ENCODE measurements around the gene SLAMF8. TPM values are rescaled to one million over a fixed set of nuclear protein-coding genes. Genes with fewer than 3 reads are reported as not detected.

Gene SLAMF8
- total RNA-seq: 1 to 10 TPM; 1.7 to 4.5 (median 2.3) TPM
- 0.52 TPM for polyA plus RNA-seq
- long read RNA-seq, donor 1, partial matches to known transcripts: 2 of 4 reads
- long read RNA-seq, donor 1, other reads (novel, unspliced or antisense): 0 of 4 reads
- long read RNA-seq, donor 2, partial matches to known transcripts: 0 of 1 reads
- long read RNA-seq, donor 2, other reads (novel, unspliced or antisense): 0 of 1 reads
- long read RNA-seq, donor 3, partial matches to known transcripts: 0 of 5 reads
- long read RNA-seq, donor 3, other reads (novel, unspliced or antisense): 5 of 5 reads
- long read RNA-seq, donor 4, partial matches to known transcripts: 0 of 1 reads
- long read RNA-seq, donor 4, other reads (novel, unspliced or antisense): 1 of 1 reads

DNA sequence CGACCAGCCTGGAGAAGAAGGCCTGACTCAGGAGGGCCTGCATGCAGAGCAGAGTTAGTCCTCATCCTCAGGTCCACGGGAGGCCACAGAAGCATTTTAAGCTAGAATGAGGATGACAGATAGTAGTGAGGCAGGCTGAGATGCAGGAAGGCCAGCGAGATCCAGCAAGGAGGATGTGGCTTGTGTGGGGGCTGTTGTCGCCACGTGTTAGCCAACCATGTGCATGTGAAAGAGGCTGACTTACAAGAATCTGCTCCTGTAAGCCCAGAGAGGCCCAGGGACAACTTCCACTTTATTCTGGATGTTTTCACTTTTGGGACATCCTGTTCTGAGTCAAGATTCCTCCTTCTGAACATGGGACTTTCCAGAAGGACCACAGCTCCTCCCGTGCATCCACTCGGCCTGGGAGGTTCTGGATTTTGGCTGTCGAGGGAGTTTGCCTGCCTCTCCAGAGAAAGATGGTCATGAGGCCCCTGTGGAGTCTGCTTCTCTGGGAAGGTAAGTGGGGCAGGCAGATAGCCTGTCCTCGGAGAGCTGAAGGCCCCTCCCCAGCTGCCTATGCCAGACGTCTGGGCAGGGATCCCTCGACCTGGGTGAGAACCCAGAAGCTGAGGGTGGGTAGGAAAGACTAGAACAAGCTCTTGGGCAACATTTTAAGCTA is at the start of gene SLAMF8:
Gene SLAMF8 (plus strand): TSS at position 433 of the 661 bp plus-strand sequence. CDS start 26 bp downstream, at position 459.
- intact Hi-C loops (cut with DNase I): no loop called here
- WGBS: 55% methylated on average over 11 of the region's 11 CpGs
- ATAC-seq (peak; percentile 22 to 35), DNase-seq (peak; percentile 27 to 71 (median 70))
- Histone ChIP-seq H3K4me3 (ENCODE audit: low read length) (no peak within 1 kb of the TSS), H3K27me3 (ENCODE audit: control insufficient read depth, insufficient read depth) (no peaks in the 10 kb centered on the region), H3K4me1 (ENCODE audit: control insufficient read depth, insufficient read depth, low read length) (no peaks in the 10 kb centered on the region), H3K27ac (ENCODE audit: low read length) (no peak within 1 kb of the TSS), H3K9me3 (ENCODE audit: control insufficient read depth, low read length) (no peaks in the 10 kb centered on the region)

DNA sequence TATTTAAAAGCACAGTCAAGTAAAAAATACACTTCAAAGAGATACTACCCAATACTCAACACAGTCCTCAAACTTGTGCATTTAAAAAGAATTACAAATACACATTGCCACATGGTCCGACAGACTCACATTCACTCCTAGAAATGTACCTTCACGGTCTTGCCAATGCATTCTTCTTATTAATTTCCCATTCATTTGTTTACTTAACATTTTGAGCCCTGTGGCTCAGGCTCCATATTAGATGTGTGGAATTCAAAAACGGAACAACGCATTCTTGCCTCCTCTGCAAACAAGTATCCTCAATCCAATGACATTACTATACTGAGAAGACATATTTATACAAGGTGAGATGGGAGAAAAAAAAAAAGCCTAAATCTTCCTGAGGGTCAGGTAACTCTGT is 48.4 kb upstream of the SLAMF8 start:
- Histone ChIP-seq H3K27me3 (ENCODE audit: control insufficient read depth, insufficient read depth) (no peaks in the 10 kb centered on the region), H3K4me1 (ENCODE audit: control insufficient read depth, insufficient read depth, low read length) (peaks cover 2% of the 10 kb centered on the region), H3K4me3 (ENCODE audit: low read length) (no peak overlapping the region), H3K27ac (ENCODE audit: low read length) (no peak overlapping the region), H3K9me3 (ENCODE audit: control insufficient read depth, low read length) (no peaks in the 10 kb centered on the region)
- ATAC-seq (no peak), DNase-seq (no peak)
- WGBS: 88% methylated on average over 4 of the region's 4 CpGs
- intact Hi-C loops (cut with DNase I): no loop called here

DNA sequence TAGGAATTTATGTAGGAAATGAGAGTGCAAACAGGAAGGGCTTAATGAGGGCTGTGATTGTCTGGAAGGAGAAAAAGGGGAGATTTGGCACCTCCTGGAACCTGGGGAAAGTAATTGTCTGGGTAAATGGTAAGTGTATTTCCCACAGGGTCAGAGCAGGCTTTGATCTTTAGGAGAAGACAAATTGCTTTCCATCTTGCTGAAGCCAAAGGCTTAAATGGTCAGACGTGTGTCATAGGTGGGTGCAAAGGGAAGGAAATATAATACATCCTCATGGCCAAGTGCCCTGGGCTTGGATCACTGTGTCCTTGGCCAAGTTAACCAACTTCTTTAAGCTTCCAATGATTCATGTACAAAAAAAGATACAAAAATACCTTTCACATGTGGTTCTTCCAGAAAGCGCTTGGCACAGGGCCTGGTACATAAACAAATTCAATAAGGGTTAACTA is 47.2 kb upstream of the SLAMF8 start:
- no peaks in the 10 kb centered on the region for H3K27me3 ChIP-seq (ENCODE audit: control insufficient read depth, insufficient read depth)
- DNase-seq (no peak), ATAC-seq (no peak)
- no peaks in the 10 kb centered on the region for H3K9me3 ChIP-seq (ENCODE audit: control insufficient read depth, low read length)
- peak overlapping the region; percentile 35 for H3K27ac ChIP-seq (ENCODE audit: low read length)
- intact Hi-C loops (cut with DNase I): no loop called here
- H3K4me1 ChIP-seq (ENCODE audit: control insufficient read depth, insufficient read depth, low read length): peaks cover 2% of the 10 kb centered on the region
- no peak overlapping the region for H3K4me3 ChIP-seq (ENCODE audit: low read length)
- WGBS: 73% methylated on average over 2 of the region's 2 CpGs

DNA sequence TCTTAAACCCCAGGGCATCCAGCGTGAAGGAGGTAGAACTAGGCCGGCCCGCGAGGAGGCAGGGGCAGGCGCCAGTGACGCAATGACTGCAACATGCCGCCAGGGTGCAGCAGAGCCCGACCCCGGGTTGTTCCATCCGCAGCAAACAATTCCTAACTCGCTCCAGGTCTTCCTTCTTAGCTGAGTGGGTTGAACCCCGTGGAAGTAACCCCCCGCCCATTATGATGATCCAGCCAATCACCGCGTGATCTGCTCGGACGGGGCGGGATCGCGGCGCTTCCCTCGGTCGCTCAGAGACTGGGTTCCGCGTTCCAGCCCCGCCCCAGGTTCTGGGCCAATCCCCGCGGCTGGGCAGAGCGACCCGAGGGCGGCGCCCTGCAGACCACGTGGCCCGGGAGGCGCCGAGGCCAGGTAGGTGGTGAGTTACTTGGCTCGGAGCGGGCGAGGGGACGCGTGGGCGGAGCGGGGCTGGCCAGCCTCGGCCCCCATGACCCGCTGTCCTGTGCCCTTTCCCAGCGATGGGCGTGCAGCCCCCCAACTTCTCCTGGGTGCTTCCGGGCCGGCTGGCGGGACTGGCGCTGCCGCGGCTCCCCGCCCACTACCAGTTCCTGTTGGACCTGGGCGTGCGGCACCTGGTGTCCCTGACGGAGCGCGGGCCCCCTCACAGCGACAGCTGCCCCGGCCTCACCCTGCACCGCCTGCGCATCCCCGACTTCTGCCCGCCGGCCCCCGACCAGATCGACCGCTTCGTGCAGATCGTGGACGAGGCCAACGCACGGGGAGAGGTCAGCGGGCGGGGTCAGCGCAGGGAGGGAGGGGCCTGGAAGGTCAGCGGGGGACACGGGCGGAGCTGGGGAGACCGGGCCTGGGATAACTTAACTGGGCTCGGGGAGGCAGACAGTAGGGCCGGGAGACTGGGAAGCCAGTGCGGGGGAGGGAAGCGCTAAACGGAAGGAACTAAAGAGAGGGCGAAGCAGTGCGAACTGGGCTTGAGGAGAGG is 45.8 kb upstream of the SLAMF8 start, which contains the start of gene DUSP23:
Gene DUSP23 (plus strand): TSS at position 380 of the 1,000 bp plus-strand sequence. CDS start 139 bp downstream, at position 519.
- peak within 1 kb of the TSS; percentile 71 for H3K27ac ChIP-seq (ENCODE audit: low read length)
- intact Hi-C loops (cut with DNase I): loop anchor here in 1 of 4 donors (5.0 kb wide), 1 partner anchor 111 kb away; no protein-coding TSS in a partner anchor
- peaks cover 2% of the 10 kb centered on the region for H3K4me1 ChIP-seq (ENCODE audit: control insufficient read depth, insufficient read depth, low read length)
- H3K27me3 ChIP-seq (ENCODE audit: control insufficient read depth, insufficient read depth): no peaks in the 10 kb centered on the region
- 1% methylated on average over 88 of the region's 88 CpGs for WGBS
- DNase-seq: peak; percentile 98 to 99 (median 99)
- H3K4me3 ChIP-seq (ENCODE audit: low read length): peak within 1 kb of the TSS; percentile 53
- ATAC-seq: peak; percentile 98 to 99
- H3K9me3 ChIP-seq (ENCODE audit: control insufficient read depth, low read length): no peaks in the 10 kb centered on the region

DNA sequence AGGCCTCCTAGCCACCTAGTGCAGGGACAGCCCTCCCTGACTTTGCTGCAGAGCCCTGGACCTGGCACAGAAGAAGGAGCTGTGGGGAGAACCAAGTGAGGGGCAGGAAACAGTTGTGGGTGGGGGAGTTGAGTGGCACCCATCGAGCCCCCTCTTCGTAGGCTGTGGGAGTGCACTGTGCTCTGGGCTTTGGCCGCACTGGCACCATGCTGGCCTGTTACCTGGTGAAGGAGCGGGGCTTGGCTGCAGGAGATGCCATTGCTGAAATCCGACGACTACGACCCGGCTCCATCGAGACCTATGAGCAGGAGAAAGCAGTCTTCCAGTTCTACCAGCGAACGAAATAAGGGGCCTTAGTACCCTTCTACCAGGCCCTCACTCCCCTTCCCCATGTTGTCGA is 44.7 kb upstream of the SLAMF8 start:
- H3K4me3 ChIP-seq (ENCODE audit: low read length): peak overlapping the region; percentile 53
- intact Hi-C loops (cut with DNase I): loop anchor here in 1 of 4 donors (5.0 kb wide), 1 partner anchor 110 kb away; no protein-coding TSS in a partner anchor

DNA sequence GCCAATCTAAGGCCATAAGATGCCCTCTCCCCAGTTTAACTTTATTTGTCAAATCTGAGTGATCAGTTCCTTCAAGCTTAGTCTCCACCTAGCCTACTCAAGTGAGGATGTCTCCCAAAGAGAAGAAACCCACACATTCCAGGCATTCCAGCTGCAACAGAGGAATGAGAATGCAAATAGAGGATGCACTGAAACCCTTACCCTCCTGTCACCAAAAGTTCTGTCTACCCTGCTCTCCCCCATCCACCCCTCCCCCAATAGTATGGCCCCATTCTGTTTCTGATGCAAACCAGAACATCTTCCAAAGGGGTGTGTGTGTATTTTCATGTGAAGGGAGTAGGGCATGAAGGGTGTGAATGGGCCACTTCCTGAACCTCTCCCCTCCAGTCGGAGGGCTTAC is 42.9 kb upstream of the SLAMF8 start:
- intact Hi-C loops (cut with DNase I): loop anchor here in 1 of 4 donors (5.0 kb wide), 1 partner anchor 109 kb away; no protein-coding TSS in a partner anchor
- no peaks in the 10 kb centered on the region for H3K27me3 ChIP-seq (ENCODE audit: control insufficient read depth, insufficient read depth)
- no peak overlapping the region for H3K27ac ChIP-seq (ENCODE audit: low read length)
- ATAC-seq (no peak), DNase-seq (no peak)
- H3K4me3 ChIP-seq (ENCODE audit: low read length): no peak overlapping the region
- H3K4me1 ChIP-seq (ENCODE audit: control insufficient read depth, insufficient read depth, low read length): peaks cover 2% of the 10 kb centered on the region
- H3K9me3 ChIP-seq (ENCODE audit: control insufficient read depth, low read length): no peaks in the 10 kb centered on the region
- 68% methylated on average over 1 of the region's 1 CpG for WGBS

More for the DNA sequence above, 44.7 kb upstream of the SLAMF8 start:
- Histone ChIP-seq H3K9me3 (ENCODE audit: control insufficient read depth, low read length) (no peaks in the 10 kb centered on the region), H3K27ac (ENCODE audit: low read length) (no peak overlapping the region), H3K4me1 (ENCODE audit: control insufficient read depth, insufficient read depth, low read length) (peaks cover 2% of the 10 kb centered on the region), H3K27me3 (ENCODE audit: control insufficient read depth, insufficient read depth) (no peaks in the 10 kb centered on the region)
- DNase-seq: no peak
- ATAC-seq: no peak
- WGBS: 97% methylated on average over 12 of the region's 12 CpGs

DNA sequence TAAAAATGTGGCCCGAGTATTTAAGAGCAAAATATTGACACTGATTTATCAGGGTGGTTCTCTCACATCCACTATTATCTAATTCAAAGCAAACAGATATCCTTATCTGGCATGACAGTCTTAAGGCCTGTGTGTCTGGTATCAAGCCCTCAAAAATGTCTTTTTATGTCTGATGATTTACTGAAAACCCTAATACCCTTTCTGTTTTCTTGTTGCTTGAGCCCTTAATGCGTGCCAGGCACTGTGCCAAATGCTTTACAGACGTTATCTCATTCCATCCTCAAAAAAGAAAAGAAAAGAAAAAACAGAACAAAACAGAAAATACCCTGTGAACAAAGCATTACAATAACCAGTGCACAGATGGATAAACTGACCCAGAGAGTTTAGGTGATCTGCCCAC is 40.2 kb upstream of the SLAMF8 start:
- no peak for DNase-seq
- Histone ChIP-seq H3K27me3 (ENCODE audit: control insufficient read depth, insufficient read depth) (no peaks in the 10 kb centered on the region), H3K9me3 (ENCODE audit: control insufficient read depth, low read length) (no peaks in the 10 kb centered on the region), H3K4me3 (ENCODE audit: low read length) (no peak overlapping the region), H3K27ac (ENCODE audit: low read length) (no peak overlapping the region), H3K4me1 (ENCODE audit: control insufficient read depth, insufficient read depth, low read length) (peaks cover 2% of the 10 kb centered on the region)
- ATAC-seq: no peak
- 25% methylated on average over 3 of the region's 3 CpGs for WGBS
- intact Hi-C loops (cut with DNase I): no loop called here

DNA sequence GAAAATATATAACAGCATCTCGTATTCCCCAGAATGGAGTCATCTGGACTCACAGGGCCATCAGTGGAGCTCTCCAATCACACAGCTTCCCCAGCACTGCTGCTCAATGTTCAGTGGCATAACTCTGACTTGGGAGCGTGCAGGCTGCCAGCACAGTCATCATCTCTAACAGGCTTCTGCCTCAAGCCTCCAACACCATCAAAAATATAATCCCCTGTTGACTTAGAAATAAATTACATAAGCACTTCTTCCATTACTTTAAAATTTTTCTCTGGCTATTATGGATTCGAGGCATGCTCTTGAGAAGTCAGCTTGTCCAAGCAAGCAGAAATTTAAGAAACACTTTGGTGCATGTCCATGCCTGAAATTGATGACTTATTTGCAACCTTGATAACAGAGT is 39.7 kb upstream of the SLAMF8 start:
- Histone ChIP-seq H3K4me1 (ENCODE audit: control insufficient read depth, insufficient read depth, low read length) (peaks cover 2% of the 10 kb centered on the region), H3K27me3 (ENCODE audit: control insufficient read depth, insufficient read depth) (no peaks in the 10 kb centered on the region), H3K4me3 (ENCODE audit: low read length) (no peak overlapping the region), H3K27ac (ENCODE audit: low read length) (no peak overlapping the region), H3K9me3 (ENCODE audit: control insufficient read depth, low read length) (no peaks in the 10 kb centered on the region)
- ATAC-seq (peak in 1 of 2 donors; percentile 52), DNase-seq (peak in 2 of 3 donors; percentile 63 to 69)
- intact Hi-C loops (cut with DNase I): no loop called here
- WGBS: 49% methylated on average over 3 of the region's 3 CpGs

DNA sequence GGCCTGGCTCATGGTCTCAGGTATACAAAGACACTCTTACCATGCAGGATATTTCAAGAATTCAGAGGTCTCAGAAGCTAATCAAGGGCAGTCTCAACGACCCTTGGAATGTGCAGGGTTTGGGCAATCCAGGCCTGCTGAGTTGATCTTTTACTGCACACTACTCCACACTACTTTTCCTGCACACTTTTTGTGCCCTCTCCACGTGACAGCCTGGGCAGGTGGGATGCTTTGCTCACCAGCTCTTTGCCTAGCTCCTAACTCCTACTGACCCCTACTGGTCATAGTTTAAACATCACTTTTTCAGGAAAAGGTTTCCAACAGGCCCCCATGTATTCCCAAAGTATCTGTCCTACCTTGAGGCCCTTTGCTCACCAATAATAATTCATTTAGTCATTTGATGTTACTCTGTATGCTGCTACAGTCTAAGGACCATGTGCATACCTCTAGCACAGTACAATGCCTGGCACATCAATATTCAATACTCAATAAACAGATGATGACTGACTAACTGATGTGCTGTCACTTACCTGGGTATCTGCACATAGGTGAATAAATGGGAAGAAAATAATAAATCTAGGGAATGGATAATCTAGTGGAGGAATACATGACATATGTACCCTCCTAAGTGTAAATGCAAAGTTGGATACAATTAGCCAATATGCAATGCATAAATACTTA is 36.3 kb upstream of the SLAMF8 start:
- WGBS: 18% methylated on average over 2 of the region's 2 CpGs
- DNase-seq (no peak), ATAC-seq (peak in 1 of 2 donors; percentile 38)
- no peak overlapping the region for H3K4me3 ChIP-seq (ENCODE audit: low read length)
- intact Hi-C loops (cut with DNase I): loop anchor here in 2 of 4 donors (10.0 kb wide), 1 partner anchor 214 kb away; no protein-coding TSS in a partner anchor
- H3K27ac ChIP-seq (ENCODE audit: low read length): no peak overlapping the region
- H3K27me3 ChIP-seq (ENCODE audit: control insufficient read depth, insufficient read depth): no peaks in the 10 kb centered on the region
- H3K9me3 ChIP-seq (ENCODE audit: control insufficient read depth, low read length): no peaks in the 10 kb centered on the region
- H3K4me1 ChIP-seq (ENCODE audit: control insufficient read depth, insufficient read depth, low read length): no peaks in the 10 kb centered on the region

DNA sequence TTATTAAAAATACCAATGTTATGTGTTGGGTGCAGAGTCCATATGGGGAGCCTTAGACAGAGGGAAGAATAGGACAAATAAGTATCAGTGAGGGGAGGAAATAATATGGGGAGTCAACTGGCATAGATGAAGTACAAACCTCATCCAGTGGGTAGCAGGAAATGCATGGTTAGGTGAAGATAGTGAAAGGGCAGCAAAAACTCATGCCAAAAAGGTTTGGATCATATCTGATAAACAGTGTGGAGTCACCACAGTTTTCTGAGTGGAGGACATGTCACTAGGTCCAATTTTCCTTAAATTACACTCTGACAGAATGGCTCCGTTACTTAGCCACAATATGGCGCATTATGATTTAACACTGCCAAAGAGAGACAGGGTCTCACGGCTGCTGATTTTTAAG is 35.6 kb upstream of the SLAMF8 start:
- Histone ChIP-seq H3K27me3 (ENCODE audit: control insufficient read depth, insufficient read depth) (no peaks in the 10 kb centered on the region), H3K4me1 (ENCODE audit: control insufficient read depth, insufficient read depth, low read length) (no peaks in the 10 kb centered on the region), H3K27ac (ENCODE audit: low read length) (no peak overlapping the region), H3K9me3 (ENCODE audit: control insufficient read depth, low read length) (no peaks in the 10 kb centered on the region), H3K4me3 (ENCODE audit: low read length) (no peak overlapping the region)
- no peak for DNase-seq
- 59% methylated on average over 3 of the region's 3 CpGs for WGBS
- intact Hi-C loops (cut with DNase I): loop anchor here in 2 of 4 donors (10.0 kb wide), 1 partner anchor 214 kb away; no protein-coding TSS in a partner anchor
- no peak for ATAC-seq

Data from right cardiac atrium (tissue), 5 donors.